ENCODE results near the gene TSEN2. TPM values are rescaled to one million over a fixed set of nuclear protein-coding genes. Genes with fewer than 3 reads are reported as not detected.
"Not testable (repeated sequence)": the region's sequence is repeated elsewhere in the genome, so short reads cannot be mapped to it uniquely, and the experiment has no call there.

Gene TSEN2
- total RNA-seq, 2 experiments from 2014 or later, result 9.4 to 10.7 TPM

GRCh38 chr3:12516873-12517272, 32.6 kb downstream of the TSEN2 start:
- peaks cover 3% of the 10 kb centered on the region for H3K9me3 Mint-ChIP-seq (ENCODE audit: insufficient read depth)
- CTCF ChIA-PET, result no interaction called here
- no peaks in the 10 kb centered on the region for H3K27me3 Mint-ChIP-seq (ENCODE audit: low read depth)

DNA sequence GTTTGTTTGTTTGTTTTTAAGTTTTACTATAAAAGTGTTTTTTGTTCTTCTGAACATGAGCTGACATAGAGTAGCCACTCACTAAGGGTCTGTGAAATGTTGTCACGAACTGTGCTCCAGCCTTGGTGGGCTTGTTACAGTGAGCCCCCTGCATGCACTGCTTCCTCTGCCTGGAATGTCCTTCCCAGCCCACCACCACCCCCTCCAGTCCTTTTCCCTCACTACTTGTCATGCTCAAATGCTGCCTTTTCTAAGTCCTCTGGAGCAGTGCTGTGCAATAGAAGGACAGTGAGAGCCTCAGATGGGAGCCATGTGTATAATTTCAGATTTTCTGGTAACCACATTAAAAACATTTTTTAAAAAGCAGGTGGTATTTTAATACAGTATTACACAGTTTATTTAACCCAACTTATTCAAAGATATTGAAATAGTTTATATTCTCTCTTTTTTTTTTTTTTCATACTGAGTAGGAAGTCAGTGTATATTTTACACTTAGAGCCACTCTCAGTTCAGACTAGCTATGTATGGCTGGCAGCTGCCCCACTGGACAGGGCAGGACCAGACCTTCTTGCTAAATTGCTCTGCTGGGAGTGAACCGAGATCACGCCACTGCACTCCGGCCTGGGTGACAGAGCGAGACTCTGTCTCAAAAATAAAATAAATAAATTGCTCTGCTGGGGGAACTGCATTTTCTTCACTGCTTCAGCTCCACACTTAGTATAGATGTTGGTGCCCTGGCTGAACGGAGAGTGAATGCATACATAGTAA, 34.2 kb downstream of the TSEN2 start:
- no peak overlapping the region for H3K27ac Mint-ChIP-seq
- no peaks in the 10 kb centered on the region for H3K27me3 Mint-ChIP-seq (ENCODE audit: low read depth)
- peaks cover 3% of the 10 kb centered on the region for H3K9me3 Mint-ChIP-seq (ENCODE audit: insufficient read depth)
- CTCF ChIA-PET, result no interaction called here
- ATAC-seq (no peak), DNase-seq (no peak)
- H3K36me3 Mint-ChIP-seq (ENCODE audit: low read depth), result peaks cover 12% of the 10 kb centered on the region
- POLR2A ChIA-PET, result no interaction called here
- no peak overlapping the region for H3K4me3 Mint-ChIP-seq
- H3K4me1 Mint-ChIP-seq (ENCODE audit: low read depth), result no peaks in the 10 kb centered on the region

More at GRCh38 chr3:12516873-12517272, 32.6 kb downstream of the TSEN2 start:
- DNase-seq, result no peak
- Mint-ChIP-seq H3K4me3 (no peak overlapping the region), H3K4me1 (ENCODE audit: low read depth) (no peaks in the 10 kb centered on the region), H3K36me3 (ENCODE audit: low read depth) (peaks cover 12% of the 10 kb centered on the region), H3K27ac (no peak overlapping the region)
- POLR2A ChIA-PET, result no interaction called here
- no peak for ATAC-seq

DNA sequence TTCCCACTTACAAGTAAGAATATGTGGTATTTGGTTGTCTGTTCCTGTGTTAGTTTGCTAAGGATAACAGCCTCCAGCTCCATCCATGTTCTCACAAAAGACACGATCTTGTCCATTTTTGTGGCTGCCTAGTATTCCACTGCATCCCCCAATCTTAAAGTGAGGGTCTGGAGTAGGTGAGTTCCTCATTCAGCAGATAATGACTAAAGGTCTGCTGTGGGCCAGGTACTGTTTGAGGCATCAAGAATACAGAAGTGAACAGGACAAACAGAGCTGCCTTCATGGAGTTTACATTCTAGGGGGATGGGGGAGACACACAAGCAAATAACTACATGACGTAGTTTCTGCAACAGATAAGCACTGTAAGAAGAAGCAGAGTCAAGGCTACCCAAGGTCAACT, 36.7 kb downstream of the TSEN2 start:
- ATAC-seq (no peak), DNase-seq (no peak)
- peaks cover 3% of the 10 kb centered on the region for H3K9me3 Mint-ChIP-seq (ENCODE audit: insufficient read depth)
- ChIA-PET CTCF (no interaction called here), POLR2A (interaction anchor here (0.6 kb wide), 1 partner anchor 31 kb away, joined by 3 read pairs; no protein-coding TSS in a partner anchor)
- H3K4me1 Mint-ChIP-seq (ENCODE audit: low read depth), result no peaks in the 10 kb centered on the region
- no peak overlapping the region for H3K27ac Mint-ChIP-seq
- H3K4me3 Mint-ChIP-seq, result no peak overlapping the region
- peaks cover 17% of the 10 kb centered on the region for H3K36me3 Mint-ChIP-seq (ENCODE audit: low read depth)
- no peaks in the 10 kb centered on the region for H3K27me3 Mint-ChIP-seq (ENCODE audit: low read depth)

GRCh38 chr3:12522721-12523120, 38.4 kb downstream of the TSEN2 start:
- ChIA-PET CTCF (no interaction called here), POLR2A (no interaction called here)
- H3K27ac Mint-ChIP-seq, result no peak overlapping the region
- DNase-seq, result no peak
- no peaks in the 10 kb centered on the region for H3K27me3 Mint-ChIP-seq (ENCODE audit: low read depth)
- no peak overlapping the region for H3K4me3 Mint-ChIP-seq
- no peak for ATAC-seq
- peaks cover 3% of the 10 kb centered on the region for H3K9me3 Mint-ChIP-seq (ENCODE audit: insufficient read depth)
- peaks cover 17% of the 10 kb centered on the region for H3K36me3 Mint-ChIP-seq (ENCODE audit: low read depth)
- no peaks in the 10 kb centered on the region for H3K4me1 Mint-ChIP-seq (ENCODE audit: low read depth)

DNA sequence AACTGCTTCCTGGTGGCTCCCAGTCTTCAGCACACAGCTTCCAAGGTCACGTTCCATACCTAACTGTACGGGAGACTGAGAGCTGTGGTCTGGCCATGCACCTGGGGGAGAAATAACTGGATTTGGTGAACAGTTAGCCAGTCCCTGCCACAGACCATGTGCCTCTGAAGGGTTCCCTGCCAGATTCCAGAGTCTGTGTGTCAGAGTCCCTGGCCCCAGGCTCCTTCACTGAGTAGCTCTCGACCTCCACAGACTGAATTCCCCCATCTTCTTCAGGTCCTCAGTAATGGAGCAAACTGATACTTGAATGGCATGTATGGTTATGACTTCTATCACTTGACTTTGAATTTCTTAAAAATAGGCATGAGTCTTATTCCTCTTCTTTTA, 43.5 kb downstream of the TSEN2 start:
- Mint-ChIP-seq H3K4me3 (no peak overlapping the region), H3K27me3 (ENCODE audit: low read depth) (no peaks in the 10 kb centered on the region), H3K27ac (no peak overlapping the region), H3K9me3 (ENCODE audit: insufficient read depth) (no peaks in the 10 kb centered on the region), H3K4me1 (ENCODE audit: low read depth) (no peaks in the 10 kb centered on the region), H3K36me3 (ENCODE audit: low read depth) (peaks cover 6% of the 10 kb centered on the region)
- DNase-seq (no peak), ATAC-seq (no peak)
- POLR2A ChIA-PET, result no interaction called here
- CTCF ChIA-PET, result no interaction called here

- ATAC-seq, result no peak
- Mint-ChIP-seq H3K27me3 (ENCODE audit: low read depth) (no peaks in the 10 kb centered on the region), H3K9me3 (ENCODE audit: insufficient read depth) (no peaks in the 10 kb centered on the region), H3K4me3 (no peak overlapping the region), H3K4me1 (ENCODE audit: low read depth) (no peaks in the 10 kb centered on the region), H3K36me3 (ENCODE audit: low read depth) (peaks cover 2% of the 10 kb centered on the region), H3K27ac (no peak overlapping the region)
- no peak for DNase-seq
- CTCF ChIA-PET, result no interaction called here
- POLR2A ChIA-PET, result interaction anchor here (0.6 kb wide), 1 partner anchor 270 kb away, joined by 3 read pairs; no protein-coding TSS in a partner anchor
Measured at GRCh38 chr3:12532182-12532581, 47.9 kb downstream of the TSEN2 start.

- Mint-ChIP-seq H3K36me3 (ENCODE audit: low read depth) (no peaks in the 10 kb centered on the region), H3K27me3 (ENCODE audit: low read depth) (no peaks in the 10 kb centered on the region), H3K9me3 (ENCODE audit: insufficient read depth) (no peaks in the 10 kb centered on the region), H3K4me1 (ENCODE audit: low read depth) (no peaks in the 10 kb centered on the region), H3K27ac (no peak overlapping the region), H3K4me3 (no peak overlapping the region)
- no peak for ATAC-seq
- POLR2A ChIA-PET, result no interaction called here
- CTCF ChIA-PET, result interaction anchor here (1.1 to 1.7 kb wide), 2 partner anchors 20 to 57 kb away, joined by 3 to 7 read pairs; no protein-coding TSS in a partner anchor
- DNase-seq, result no peak
Measured at GRCh38 chr3:12536423-12536822, 52.1 kb downstream of the TSEN2 start.

DNA sequence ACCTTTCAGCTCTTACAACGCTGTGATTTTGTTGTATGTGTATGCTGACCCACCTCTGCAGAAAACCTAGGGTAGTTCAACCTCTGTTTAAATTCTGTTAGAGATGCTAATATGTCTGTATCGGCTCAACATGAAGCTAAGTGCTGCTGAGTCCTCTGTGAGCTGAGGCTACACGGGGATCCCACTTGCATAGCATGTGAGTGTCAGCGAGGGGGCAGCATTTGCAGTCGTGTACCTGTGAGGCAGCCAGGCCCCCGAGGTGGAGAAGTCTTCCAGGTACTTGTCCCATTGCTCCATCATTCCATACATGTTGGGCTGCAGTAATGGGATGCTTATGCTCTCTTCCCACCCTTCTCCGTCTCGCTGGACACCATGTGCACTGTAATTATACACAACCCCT, 57.3 kb downstream of the TSEN2 start:
- Mint-ChIP-seq H3K27me3 (ENCODE audit: low read depth) (no peaks in the 10 kb centered on the region), H3K27ac (no peak overlapping the region), H3K4me1 (ENCODE audit: low read depth) (peaks cover 7% of the 10 kb centered on the region), H3K36me3 (ENCODE audit: low read depth) (no peaks in the 10 kb centered on the region), H3K4me3 (no peak overlapping the region), H3K9me3 (ENCODE audit: insufficient read depth) (no peaks in the 10 kb centered on the region)
- ATAC-seq (no peak), DNase-seq (no peak)
- ChIA-PET POLR2A (interaction anchor here (1.4 kb wide), 1 partner anchor 11 kb away, joined by 3 read pairs; no protein-coding TSS in a partner anchor), CTCF (interaction anchor here (1.0 kb wide), 1 partner anchor 12 kb away, joined by 4 read pairs; no protein-coding TSS in a partner anchor)

GRCh38 chr3:12543497-12543896, 59.2 kb downstream of the TSEN2 start:
- ATAC-seq; H3K27me3 Mint-ChIP-seq (ENCODE audit: low read depth); H3K36me3 Mint-ChIP-seq (ENCODE audit: low read depth); H3K4me3 Mint-ChIP-seq; H3K9me3 Mint-ChIP-seq (ENCODE audit: insufficient read depth); H3K27ac Mint-ChIP-seq; CTCF ChIA-PET; H3K4me1 Mint-ChIP-seq (ENCODE audit: low read depth); POLR2A ChIA-PET; DNase-seq: not testable (repeated sequence)

GRCh38 chr3:12544652-12545472, 60.6 kb downstream of the TSEN2 start:
- Mint-ChIP-seq H3K27me3 (ENCODE audit: low read depth) (peaks cover 3% of the 10 kb centered on the region), H3K36me3 (ENCODE audit: low read depth) (no peaks in the 10 kb centered on the region), H3K27ac (no peak overlapping the region), H3K4me1 (ENCODE audit: low read depth) (peaks cover 7% of the 10 kb centered on the region), H3K4me3 (no peak overlapping the region), H3K9me3 (ENCODE audit: insufficient read depth) (no peaks in the 10 kb centered on the region)
- CTCF ChIA-PET, result interaction anchor here (0.9 to 1.5 kb wide), 2 partner anchors 38 to 60 kb away, joined by 3 to 5 read pairs; partner anchors contain the start of gene TSEN2
- POLR2A ChIA-PET, result no interaction called here
- no peak for ATAC-seq
- DNase-seq, result no peak

DNA sequence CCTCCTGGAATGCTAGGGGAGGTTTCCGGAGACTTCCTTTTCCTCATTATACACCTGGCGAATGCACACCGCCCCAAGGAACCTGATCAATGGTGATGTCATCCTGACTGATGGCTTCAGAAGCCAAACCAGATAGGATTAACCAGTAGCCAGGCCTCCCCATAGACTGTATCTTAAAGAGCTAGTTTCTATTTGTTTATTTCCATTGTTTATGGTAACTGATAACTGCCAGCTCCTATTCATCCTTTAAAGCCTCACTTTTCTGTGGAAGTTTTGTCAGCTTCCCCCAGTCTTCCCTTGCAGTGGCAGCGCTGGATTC, 61.2 kb downstream of the TSEN2 start, which contains the start of gene MKRN2OS:
TSS of gene MKRN2OS (minus strand) at position 27 of the 319 bp plus-strand sequence. CDS start 35 bp downstream, outside the sequence.
- H3K4me1 Mint-ChIP-seq (ENCODE audit: low read depth), result peaks cover 7% of the 10 kb centered on the region
- no peaks in the 10 kb centered on the region for H3K36me3 Mint-ChIP-seq (ENCODE audit: low read depth)
- CTCF ChIA-PET, result interaction anchor here (0.9 to 1.5 kb wide), 2 partner anchors 38 to 61 kb away, joined by 3 to 5 read pairs; partner anchors contain the start of gene TSEN2
- ATAC-seq, result peak; percentile 39
- POLR2A ChIA-PET, result no interaction called here
- H3K4me3 Mint-ChIP-seq, result no peak within 1 kb of the TSS
- no peaks in the 10 kb centered on the region for H3K9me3 Mint-ChIP-seq (ENCODE audit: insufficient read depth)
- no peak within 1 kb of the TSS for H3K27ac Mint-ChIP-seq
- H3K27me3 Mint-ChIP-seq (ENCODE audit: low read depth), result peaks cover 7% of the 10 kb centered on the region
- no peak for DNase-seq
